H9 (cell line): ENCODE measurements around the gene GMPS. TPM values are rescaled to one million over a fixed set of nuclear protein-coding genes. Genes with fewer than 3 reads are reported as not detected.
"Not testable (repeated sequence)": the region's sequence is repeated elsewhere in the genome, so short reads cannot be mapped to it uniquely, and the experiment has no call there.

Experiments used
- DNase-seq: peaks from one replicate; pipeline ENCODE4 v3.0.0-alpha.2; 2017
- H2AFZ ChIP-seq: one replicate; pipeline ENCODE4 v1.6.1; 2013; ENCODE audit warnings: mild to moderate bottlenecking, low read length, control low read depth, moderate library complexity
- H2AK5ac ChIP-seq: 2 replicates; pipeline ENCODE4 v1.6.1; 2013; ENCODE audit warnings: low read length, control low read depth, mixed read lengths; ENCODE audit not compliant: insufficient read length
- H2BK120ac ChIP-seq: one replicate; pipeline ENCODE4 v1.6.1; 2013; ENCODE audit warnings: low read depth, mild to moderate bottlenecking, low read length, control low read depth, inconsistent platforms; ENCODE audit not compliant: poor library complexity, severe bottlenecking
- H2BK12ac ChIP-seq: 2 replicates; pipeline ENCODE4 v1.6.1; 2013; ENCODE audit warnings: low read length, control low read depth, mixed read lengths, low read depth; ENCODE audit not compliant: insufficient read length
- H2BK15ac ChIP-seq: 2 replicates; pipeline ENCODE4 v1.6.1; 2013; ENCODE audit warnings: low read depth, low read length, control low read depth
- H2BK20ac ChIP-seq: one replicate; pipeline ENCODE4 v1.6.1; 2013; ENCODE audit warnings: low read depth, mild to moderate bottlenecking, low read length, control low read depth, inconsistent platforms; ENCODE audit not compliant: poor library complexity, severe bottlenecking
- H2BK5ac ChIP-seq: 2 replicates; pipeline ENCODE4 v1.6.1; 2013; ENCODE audit warnings: low read length, control low read depth, mixed read lengths; ENCODE audit not compliant: insufficient read length
- H3K14ac ChIP-seq: 2 replicates; pipeline ENCODE4 v1.6.1; 2013; ENCODE audit warnings: low read length, control low read depth; ENCODE audit not compliant: insufficient read depth
- H3K18ac ChIP-seq: 2 replicates; pipeline ENCODE4 v1.6.1; 2013; ENCODE audit warnings: low read depth, mild to moderate bottlenecking, mixed read lengths, low read length, control low read depth; ENCODE audit not compliant: insufficient read length
- H3K23ac ChIP-seq: 2 replicates; pipeline ENCODE4 v1.6.1; 2013; ENCODE audit warnings: low read length, control low read depth, mixed read lengths, low read depth; ENCODE audit not compliant: insufficient read length
- H3K23me2 ChIP-seq: 2 replicates; pipeline ENCODE4 v1.6.1; 2013; ENCODE audit warnings: low read depth, mild to moderate bottlenecking, mixed read lengths, low read length, control low read depth; ENCODE audit not compliant: insufficient read length, poor library complexity, severe bottlenecking
- H3K27ac ChIP-seq: 2 replicates; pipeline ENCODE4 v1.5.1; 2013; ENCODE audit warnings: low read length, control low read depth, mixed read lengths, low read depth; ENCODE audit not compliant: insufficient read length
- H3K27me3 ChIP-seq: 2 replicates; pipeline ENCODE4 v1.6.1; 2013; ENCODE audit warnings: low read length, control low read depth, inconsistent platforms; ENCODE audit not compliant: insufficient read depth
- H3K4ac ChIP-seq: 2 replicates; pipeline ENCODE4 v1.6.1; 2013; ENCODE audit warnings: low read depth, mild to moderate bottlenecking, control low read depth, inconsistent platforms, low read length, moderate library complexity
- H3K4me1 ChIP-seq: 2 replicates; pipeline ENCODE4 v1.6.1; 2013; ENCODE audit warnings: low read length, control low read depth, inconsistent platforms; ENCODE audit not compliant: insufficient read depth
- H3K4me2 ChIP-seq: 2 replicates; pipeline ENCODE4 v1.6.1; 2013; ENCODE audit warnings: low read length, control low read depth, mixed read lengths; ENCODE audit not compliant: insufficient read length, insufficient read depth
- H3K56ac ChIP-seq: 2 replicates; pipeline ENCODE4 v1.6.1; 2013; ENCODE audit warnings: low read depth, mild to moderate bottlenecking, mixed read lengths, low read length, control low read depth; ENCODE audit not compliant: insufficient read length
- H3K79me1 ChIP-seq: 2 replicates; pipeline ENCODE4 v1.6.1; 2013; ENCODE audit warnings: low read depth, mild to moderate bottlenecking, moderate library complexity, low read length, control low read depth, inconsistent platforms; ENCODE audit not compliant: insufficient read depth, poor library complexity, severe bottlenecking
- H3K79me2 ChIP-seq: 2 replicates; pipeline ENCODE4 v1.6.1; 2013; ENCODE audit warnings: low read length, control low read depth, inconsistent platforms; ENCODE audit not compliant: insufficient read depth
- H3K9ac ChIP-seq: 2 replicates; pipeline ENCODE4 v1.6.1; 2013; ENCODE audit warnings: low read length, control low read depth, mixed read lengths; ENCODE audit not compliant: insufficient read length; ENCODE audit errors: extremely low read depth
- H3K9me3 ChIP-seq: one replicate; pipeline ENCODE4 v1.6.1; 2013; ENCODE audit warnings: low read depth, low read length, inconsistent platforms; ENCODE audit not compliant: control insufficient read depth
- H3T11ph ChIP-seq: one replicate; pipeline ENCODE4 v1.6.1; 2013; ENCODE audit warnings: mild to moderate bottlenecking, low read length, control low read depth, inconsistent platforms
- H4K20me1 ChIP-seq: one replicate; pipeline ENCODE4 v1.6.1; 2013; ENCODE audit not compliant: control insufficient read depth, insufficient read length, insufficient read depth
- H4K5ac ChIP-seq: 2 replicates; pipeline ENCODE4 v1.6.1; 2013; ENCODE audit warnings: low read depth, mild to moderate bottlenecking, mixed read lengths, low read length, control low read depth; ENCODE audit not compliant: insufficient read length
- H4K8ac ChIP-seq: replicated peaks from 2 replicates; pipeline ENCODE4 v1.6.1; 2013; ENCODE audit warnings: low read length, control low read depth, mixed read lengths, low read depth; ENCODE audit not compliant: insufficient read length
- H4K91ac ChIP-seq: 2 replicates; pipeline ENCODE4 v1.6.1; 2013; ENCODE audit warnings: low read depth, mild to moderate bottlenecking, moderate library complexity, mixed read lengths, low read length, control low read depth; ENCODE audit not compliant: insufficient read length
- H3K27ac Mint-ChIP-seq, 3 experiments: 2 replicates in 2 of 3; 3 replicates in 1 of 3; pipeline ENCODE4 v1.8.0; 2020 to 2021; ENCODE audit warnings: mixed read lengths in 3 of 3, mild to moderate bottlenecking in 1 of 3, moderate library complexity in 1 of 3
- H3K27me3 Mint-ChIP-seq: 2 replicates; pipeline ENCODE4 v1.8.0; 2021; ENCODE audit warnings: low read depth, mild to moderate bottlenecking, moderate library complexity, mixed read lengths
- H3K36me3 Mint-ChIP-seq, 3 experiments: 2 replicates in 2 of 3; 3 replicates in 1 of 3; pipeline ENCODE4 v1.8.0; 2020 to 2021; ENCODE audit warnings: low read depth in 3 of 3, mixed read lengths in 3 of 3; ENCODE audit not compliant: insufficient read depth in 1 of 3
- H3K4me1 Mint-ChIP-seq, 2 experiments: 2 replicates each; pipeline ENCODE4 v1.8.0; 2020; ENCODE audit warnings: mixed read lengths in 2 of 2
- H3K4me3 Mint-ChIP-seq, 2 experiments: 2 replicates in 1 of 2; 3 replicates in 1 of 2; pipeline ENCODE4 v1.8.0; 2020 to 2021; ENCODE audit warnings: mild to moderate bottlenecking in 2 of 2, mixed read lengths in 2 of 2, moderate library complexity in 1 of 2
- H3K9me3 Mint-ChIP-seq, 2 experiments: 2 replicates in 1 of 2; 3 replicates in 1 of 2; pipeline ENCODE4 v1.8.0; 2020; ENCODE audit warnings: mild to moderate bottlenecking in 2 of 2, mixed read lengths in 2 of 2, moderate library complexity in 1 of 2
- CTCF ChIP-seq: fragments of 200-600 bp; sonication (generic); conservative IDR thresholded peaks from 3 replicates; pipeline ENCODE4 v1.8.0; 2021; ENCODE audit warnings: antibody characterized with exemption, mild to moderate bottlenecking
- WGBS: extraction: QIAGEN DNeasy Blood & Tissue Kit; methylation state at CpG from one replicate; pipeline ENCODE4 v1.1.7; 2013; ENCODE audit warnings: missing lambda C conversion rate, low lambda C conversion rate, mixed read lengths; ENCODE audit not compliant: insufficient read length; ENCODE audit errors: extremely low coverage; 5-methylcytosine and 5-hydroxymethylcytosine counted together
- total RNA-seq: library from RNA; stranded (reverse); gene quantifications from 2 replicates; pipeline ENCODE4 v1.2.1, GENCODE V29; 2021

Gene GMPS
- total RNA-seq, 1 experiment from 2014 or later = 142 TPM

DNA sequence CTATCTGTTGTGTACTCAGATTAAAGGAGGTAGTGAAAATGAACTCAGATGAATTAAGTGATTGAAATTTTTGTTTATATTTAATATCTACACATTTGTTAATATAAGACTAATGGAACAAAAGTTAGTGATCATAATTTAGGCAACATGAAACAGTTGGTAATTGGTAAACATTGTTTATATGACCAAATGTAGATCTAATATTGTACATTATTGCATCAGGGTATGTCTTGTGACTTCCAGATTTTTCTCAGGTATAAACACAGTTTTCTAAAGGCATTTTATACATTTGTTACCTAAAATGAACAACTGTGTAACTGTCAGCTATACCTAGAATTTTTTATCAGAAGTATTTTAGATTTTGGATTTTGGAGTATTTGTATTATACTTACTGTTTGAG, 14.8 kb downstream of the GMPS start:
- H2AFZ ChIP-seq = no peak overlapping the region

GRCh38 chr3:155886348-155886747, 15.9 kb downstream of the GMPS start:
- not testable (repeated sequence) for H3K23ac ChIP-seq, H2BK20ac ChIP-seq, H3K18ac ChIP-seq, H2AK5ac ChIP-seq, H4K91ac ChIP-seq, H2BK120ac ChIP-seq, H3K4me3 Mint-ChIP-seq, H3K9me3 ChIP-seq, DNase-seq, H3T11ph ChIP-seq, H3K9ac ChIP-seq, H3K4me2 ChIP-seq, H3K27me3 Mint-ChIP-seq, H3K56ac ChIP-seq, H4K8ac ChIP-seq, H4K5ac ChIP-seq, H2AFZ ChIP-seq, H3K14ac ChIP-seq, H2BK12ac ChIP-seq, H3K36me3 Mint-ChIP-seq, H4K20me1 ChIP-seq, H2BK15ac ChIP-seq, H3K9me3 Mint-ChIP-seq, H2BK5ac ChIP-seq, H3K4me1 ChIP-seq, H3K23me2 ChIP-seq, H3K27me3 ChIP-seq, H3K4ac ChIP-seq, H3K27ac ChIP-seq
- Histone ChIP-seq H3K79me2 (peaks cover 33% of the 10 kb centered on the region; the same call in 1 of the 2 replicates), H3K79me1 (peaks cover 12% of the 10 kb centered on the region)
- WGBS = no CpG with 5 or more reads among the region's 8 CpGs
- Mint-ChIP-seq H3K4me1 (peaks cover 13 to 15% of the 10 kb centered on the region in 2 experiments), H3K27ac (peak overlapping the region in 1 of 3 experiments; percentile 57; a peak in 3 of 7 replicates)

More for the DNA sequence above, 14.8 kb downstream of the GMPS start:
- Histone ChIP-seq H2BK20ac (no peak overlapping the region), H3K27ac (no peak overlapping the region), H3K23me2 (no peaks in the 10 kb centered on the region), H2BK15ac (no peak overlapping the region), H4K20me1 (no peaks in the 10 kb centered on the region), H3K9me3 (no peaks in the 10 kb centered on the region), H2AK5ac (no peak overlapping the region), H3K14ac (no peak overlapping the region), H2BK120ac (no peak overlapping the region), H4K8ac (no peak overlapping the region), H3K4ac (no peak overlapping the region), H2BK12ac (no peak overlapping the region), H3K79me2 (peaks cover 29% of the 10 kb centered on the region; the same call in 1 of the 2 replicates), H3K79me1 (peaks cover 8% of the 10 kb centered on the region), H3K4me2 (no peak overlapping the region), H3T11ph (no peak overlapping the region), H4K91ac (no peak overlapping the region), H3K4me1 (no peaks in the 10 kb centered on the region), H4K5ac (no peak overlapping the region), H3K56ac (no peak overlapping the region), H3K9ac (no peak overlapping the region), H3K23ac (no peak overlapping the region), H3K18ac (no peak overlapping the region), H2BK5ac (no peak overlapping the region), H3K27me3 (no peaks in the 10 kb centered on the region)
- Mint-ChIP-seq H3K4me3 (no peak overlapping the region), H3K36me3 (no peaks in the 10 kb centered on the region), H3K27ac (no peak overlapping the region), H3K9me3 (no peaks in the 10 kb centered on the region), H3K27me3 (no peaks in the 10 kb centered on the region), H3K4me1 (peaks cover 7 to 8% of the 10 kb centered on the region in 2 experiments)
- no peak for TF ChIP-seq CTCF
- DNase-seq = no peak
